Measurements from ENCODE around the gene ZNF775. TPM values are rescaled to one million over a fixed set of nuclear protein-coding genes. Genes with fewer than 3 reads are reported as not detected.
A peak's percentile ranks its signal among the peaks of the same experiment; 100 is the strongest.

ZNF775 gene
- total and polyA plus RNA-seq, 2 of the 13 experiments (the other 11 are each of a cell fraction or from before 2014, with no cell fraction given) = 3.1 to 3.2 TPM

DNA sequence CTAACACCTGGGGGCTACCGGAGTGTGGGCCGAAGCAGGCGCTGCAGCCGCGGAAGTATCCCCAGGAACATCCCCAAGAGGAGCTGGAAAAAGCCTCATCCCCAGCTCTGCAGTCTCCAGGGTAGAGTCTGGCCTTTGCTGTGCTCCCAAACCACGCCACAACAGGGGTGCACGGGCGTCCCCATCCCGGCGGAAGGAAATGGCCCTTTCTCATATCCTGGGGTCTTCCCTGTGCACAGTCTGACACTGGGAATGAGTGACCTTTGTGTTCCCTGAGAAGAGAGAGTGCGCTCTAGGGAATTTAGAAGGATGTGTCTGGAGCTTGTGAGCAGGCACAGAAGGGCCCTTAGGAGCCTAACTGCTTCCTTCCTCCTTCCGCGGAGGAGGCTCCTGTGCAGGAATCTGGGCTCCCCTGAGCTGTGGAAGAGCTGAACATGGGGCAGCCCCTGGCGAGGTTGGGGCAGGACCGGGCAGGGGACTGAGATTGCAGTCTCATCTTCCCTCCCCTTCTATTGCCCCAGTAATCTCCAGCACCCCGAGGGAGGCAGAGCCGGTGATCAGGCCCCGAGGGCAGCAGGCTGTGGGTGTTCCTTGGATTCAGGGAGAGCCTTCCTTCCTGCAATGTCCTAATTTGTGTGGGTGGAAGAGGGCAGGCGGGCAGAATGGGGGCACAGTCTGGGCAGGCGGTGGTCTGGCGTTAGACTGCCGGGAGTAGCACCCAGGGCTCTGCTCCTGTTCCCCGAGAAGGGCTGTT is 9.2 kb upstream of the ZNF775 start (continued):
- no peak for TF ChIP-seq MNT (IDR thresholded peaks at IDR 0.05)
- TF ChIP-seq SETDB1 (CRISPR knock-in tag; IDR thresholded peaks at IDR 0.05; ENCODE audit: borderline replicate concordance) = no peak
- no peak for TF ChIP-seq HMGA1 (CRISPR knock-in tag; conservative IDR thresholded peaks at IDR 0.05)
- no peak for TF ChIP-seq ZNF577 (CRISPR knock-in tag; IDR thresholded peaks at IDR 0.05; ENCODE audit: borderline replicate concordance, low read depth)
- no peak for TF ChIP-seq PBX2 (CRISPR knock-in tag; IDR thresholded peaks at IDR 0.05)
- TF ChIP-seq, protein P1, sequence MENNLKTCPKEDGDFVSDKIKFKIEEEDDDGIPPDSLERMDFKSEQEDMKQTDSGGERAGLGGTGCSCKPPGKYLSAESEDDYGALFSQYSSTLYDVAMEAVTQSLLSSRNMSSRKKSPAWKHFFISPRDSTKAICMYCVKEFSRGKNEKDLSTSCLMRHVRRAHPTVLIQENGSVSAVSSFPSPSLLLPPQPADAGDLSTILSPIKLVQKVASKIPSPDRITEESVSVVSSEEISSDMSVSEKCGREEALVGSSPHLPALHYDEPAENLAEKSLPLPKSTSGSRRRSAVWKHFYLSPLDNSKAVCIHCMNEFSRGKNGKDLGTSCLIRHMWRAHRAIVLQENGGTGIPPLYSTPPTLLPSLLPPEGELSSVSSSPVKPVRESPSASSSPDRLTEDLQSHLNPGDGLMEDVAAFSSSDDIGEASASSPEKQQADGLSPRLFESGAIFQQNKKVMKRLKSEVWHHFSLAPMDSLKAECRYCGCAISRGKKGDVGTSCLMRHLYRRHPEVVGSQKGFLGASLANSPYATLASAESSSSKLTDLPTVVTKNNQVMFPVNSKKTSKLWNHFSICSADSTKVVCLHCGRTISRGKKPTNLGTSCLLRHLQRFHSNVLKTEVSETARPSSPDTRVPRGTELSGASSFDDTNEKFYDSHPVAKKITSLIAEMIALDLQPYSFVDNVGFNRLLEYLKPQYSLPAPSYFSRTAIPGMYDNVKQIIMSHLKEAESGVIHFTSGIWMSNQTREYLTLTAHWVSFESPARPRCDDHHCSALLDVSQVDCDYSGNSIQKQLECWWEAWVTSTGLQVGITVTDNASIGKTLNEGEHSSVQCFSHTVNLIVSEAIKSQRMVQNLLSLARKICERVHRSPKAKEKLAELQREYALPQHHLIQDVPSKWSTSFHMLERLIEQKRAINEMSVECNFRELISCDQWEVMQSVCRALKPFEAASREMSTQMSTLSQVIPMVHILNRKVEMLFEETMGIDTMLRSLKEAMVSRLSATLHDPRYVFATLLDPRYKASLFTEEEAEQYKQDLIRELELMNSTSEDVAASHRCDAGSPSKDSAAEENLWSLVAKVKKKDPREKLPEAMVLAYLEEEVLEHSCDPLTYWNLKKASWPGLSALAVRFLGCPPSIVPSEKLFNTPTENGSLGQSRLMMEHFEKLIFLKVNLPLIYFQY (CRISPR knock-in tag; IDR thresholded peaks at IDR 0.05; ENCODE audit: borderline replicate concordance) = 0 out of 2 replicates have a peak, but pooled peaks have one; percentile 2
- TF ChIP-seq NR2F2 (IDR thresholded peaks at IDR 0.05; ENCODE audit: borderline replicate concordance, low read depth) = no peak
- TF ChIP-seq PBX3 (CRISPR knock-in tag; IDR thresholded peaks at IDR 0.05; ENCODE audit: borderline replicate concordance) = no peak
- TF ChIP-seq HNRNPH1 (optimal IDR thresholded peaks at IDR 0.05; ENCODE audit: low read depth, low read length) = no peak
- TF ChIP-seq ZNF451 (CRISPR knock-in tag; IDR thresholded peaks at IDR 0.05) = no peak
- TF ChIP-seq, protein P2, sequence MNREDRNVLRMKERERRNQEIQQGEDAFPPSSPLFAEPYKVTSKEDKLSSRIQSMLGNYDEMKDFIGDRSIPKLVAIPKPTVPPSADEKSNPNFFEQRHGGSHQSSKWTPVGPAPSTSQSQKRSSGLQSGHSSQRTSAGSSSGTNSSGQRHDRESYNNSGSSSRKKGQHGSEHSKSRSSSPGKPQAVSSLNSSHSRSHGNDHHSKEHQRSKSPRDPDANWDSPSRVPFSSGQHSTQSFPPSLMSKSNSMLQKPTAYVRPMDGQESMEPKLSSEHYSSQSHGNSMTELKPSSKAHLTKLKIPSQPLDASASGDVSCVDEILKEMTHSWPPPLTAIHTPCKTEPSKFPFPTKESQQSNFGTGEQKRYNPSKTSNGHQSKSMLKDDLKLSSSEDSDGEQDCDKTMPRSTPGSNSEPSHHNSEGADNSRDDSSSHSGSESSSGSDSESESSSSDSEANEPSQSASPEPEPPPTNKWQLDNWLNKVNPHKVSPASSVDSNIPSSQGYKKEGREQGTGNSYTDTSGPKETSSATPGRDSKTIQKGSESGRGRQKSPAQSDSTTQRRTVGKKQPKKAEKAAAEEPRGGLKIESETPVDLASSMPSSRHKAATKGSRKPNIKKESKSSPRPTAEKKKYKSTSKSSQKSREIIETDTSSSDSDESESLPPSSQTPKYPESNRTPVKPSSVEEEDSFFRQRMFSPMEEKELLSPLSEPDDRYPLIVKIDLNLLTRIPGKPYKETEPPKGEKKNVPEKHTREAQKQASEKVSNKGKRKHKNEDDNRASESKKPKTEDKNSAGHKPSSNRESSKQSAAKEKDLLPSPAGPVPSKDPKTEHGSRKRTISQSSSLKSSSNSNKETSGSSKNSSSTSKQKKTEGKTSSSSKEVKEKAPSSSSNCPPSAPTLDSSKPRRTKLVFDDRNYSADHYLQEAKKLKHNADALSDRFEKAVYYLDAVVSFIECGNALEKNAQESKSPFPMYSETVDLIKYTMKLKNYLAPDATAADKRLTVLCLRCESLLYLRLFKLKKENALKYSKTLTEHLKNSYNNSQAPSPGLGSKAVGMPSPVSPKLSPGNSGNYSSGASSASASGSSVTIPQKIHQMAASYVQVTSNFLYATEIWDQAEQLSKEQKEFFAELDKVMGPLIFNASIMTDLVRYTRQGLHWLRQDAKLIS (CRISPR knock-in tag; IDR thresholded peaks at IDR 0.05) = no peak
- no peak for TF ChIP-seq NFIC (IDR thresholded peaks at IDR 0.05; ENCODE audit: low read length)
- no peak for TF ChIP-seq RFXANK (CRISPR knock-in tag; IDR thresholded peaks at IDR 0.05)
- no peak for TF ChIP-seq HOXA7 (CRISPR knock-in tag; IDR thresholded peaks at IDR 0.05)
- TF ChIP-seq AGO2 (optimal IDR thresholded peaks at IDR 0.05; ENCODE audit: low read depth, low read length) = peak; percentile 28
- no peak for TF ChIP-seq CEBPG (CRISPR knock-in tag; IDR thresholded peaks at IDR 0.05)
- no peak for TF ChIP-seq ZNF3 (CRISPR knock-in tag; IDR thresholded peaks at IDR 0.05)
- TF ChIP-seq MATR3 (CRISPR knock-in tag; IDR thresholded peaks at IDR 0.05) = no peak
- no peak for TF ChIP-seq ZFP90 (CRISPR knock-in tag; IDR thresholded peaks at IDR 0.05; ENCODE audit: borderline replicate concordance)
